ENCODE results near the gene KRTAP5-2.

DNA sequence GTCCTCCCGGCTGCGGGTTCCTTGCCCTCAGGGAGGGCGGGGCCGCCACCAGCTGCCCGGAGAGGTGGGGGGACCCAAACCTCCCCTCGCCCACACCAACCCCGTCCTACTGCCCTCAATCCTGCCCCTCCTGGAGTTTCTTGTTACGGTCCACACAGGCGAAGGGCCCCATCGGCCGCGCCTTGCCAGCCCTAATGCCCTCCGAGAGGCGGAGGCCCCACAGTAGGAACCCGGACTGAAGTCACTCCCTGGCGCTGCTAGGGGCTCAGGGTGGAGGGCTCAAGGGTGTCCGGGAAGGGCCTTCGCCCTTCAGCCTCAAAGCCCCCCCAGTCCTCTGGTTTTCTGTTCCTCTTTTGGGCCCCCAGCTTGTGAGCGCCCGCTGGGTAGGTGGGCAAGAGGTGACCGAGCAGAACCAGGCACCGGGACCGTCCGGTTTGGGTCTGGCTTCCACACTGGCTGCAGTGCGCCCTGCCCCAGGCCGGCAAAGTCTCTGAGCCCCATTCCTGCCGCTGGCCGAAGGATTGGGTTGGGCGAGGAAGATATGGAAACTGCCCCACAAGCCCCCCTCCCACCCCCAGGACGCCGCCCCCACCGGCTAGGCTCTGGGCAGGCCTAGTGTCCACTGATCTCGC is 50.5 kb downstream of the KRTAP5-2 start:
- TF ChIP-seq POLR2A (IDR thresholded peaks at IDR 0.05; ENCODE audit: low read depth, low read length) (no peak), POLR2AphosphoS5 (IDR thresholded peaks at IDR 0.05; ENCODE audit: low read depth, low read length) (no peak), SPI1 (IDR thresholded peaks at IDR 0.05; ENCODE audit: low read depth, low read length) (no peak)
